C4-2B (cell line): ENCODE results near the gene TMEM19.
A peak's percentile ranks its signal among the peaks of the same experiment; 100 is the strongest.

Experiments used
- H3K27ac ChIP-seq: fragments of 450-650 bp; 2 replicates; pipeline ENCODE4 v1.5.1; 2017
- ZFX ChIP-seq: fragments of 450-650 bp; IDR thresholded peaks from 2 replicates; pipeline ENCODE4 v1.6.1; 2017
- TF ChIP-seq, protein P1 (sequence below): fragments of 450-650 bp; conservative IDR thresholded peaks from 2 replicates; pipeline ENCODE4 v1.5.1; 2017; ENCODE audit warnings: mild to moderate bottlenecking

Gene TMEM19

DNA sequence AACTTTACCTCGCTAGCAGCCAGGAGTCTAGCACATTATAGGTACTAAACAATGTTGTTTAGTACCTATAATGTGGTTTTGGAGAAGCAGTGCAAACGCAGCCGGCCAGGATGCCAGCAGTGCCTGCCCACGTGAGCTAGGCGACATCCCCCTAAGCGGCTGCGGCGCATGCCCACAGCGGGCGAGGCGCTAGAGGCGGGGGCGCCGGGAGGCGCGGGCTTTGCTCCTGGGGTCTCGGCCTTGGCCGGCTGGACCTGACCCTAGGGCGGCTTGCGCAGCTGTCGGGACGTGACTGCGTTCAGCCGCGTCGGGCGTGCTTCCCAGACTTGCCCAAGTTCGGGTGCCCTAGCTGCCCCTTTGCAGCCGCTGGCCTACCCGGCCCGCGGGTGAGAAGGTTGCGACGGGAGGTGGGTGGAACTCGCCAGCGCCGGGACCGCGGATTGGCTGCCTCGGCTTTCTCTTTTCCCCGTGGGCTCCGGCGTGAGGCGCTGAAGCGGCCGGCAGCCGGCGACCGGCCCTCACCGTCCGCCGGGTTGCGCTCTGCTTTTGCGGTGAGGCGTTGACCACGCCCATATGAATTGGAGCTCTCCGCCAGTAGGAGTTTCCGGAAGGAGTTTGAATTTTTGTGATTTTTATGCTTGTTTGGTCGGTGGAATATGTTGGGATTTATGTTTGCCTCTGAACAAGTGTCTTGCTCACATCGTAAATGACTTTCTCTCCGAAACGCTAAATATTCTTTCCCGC is at the start of gene TMEM19:
Gene TMEM19 (plus strand): TSS at position 169 of the 744 bp plus-strand sequence. CDS start 599 bp downstream, outside the sequence.
- peak within 1 kb of the TSS; percentile 88 for H3K27ac ChIP-seq
- peak; percentile 72 for TF ChIP-seq ZFX
- TF ChIP-seq, protein P1, sequence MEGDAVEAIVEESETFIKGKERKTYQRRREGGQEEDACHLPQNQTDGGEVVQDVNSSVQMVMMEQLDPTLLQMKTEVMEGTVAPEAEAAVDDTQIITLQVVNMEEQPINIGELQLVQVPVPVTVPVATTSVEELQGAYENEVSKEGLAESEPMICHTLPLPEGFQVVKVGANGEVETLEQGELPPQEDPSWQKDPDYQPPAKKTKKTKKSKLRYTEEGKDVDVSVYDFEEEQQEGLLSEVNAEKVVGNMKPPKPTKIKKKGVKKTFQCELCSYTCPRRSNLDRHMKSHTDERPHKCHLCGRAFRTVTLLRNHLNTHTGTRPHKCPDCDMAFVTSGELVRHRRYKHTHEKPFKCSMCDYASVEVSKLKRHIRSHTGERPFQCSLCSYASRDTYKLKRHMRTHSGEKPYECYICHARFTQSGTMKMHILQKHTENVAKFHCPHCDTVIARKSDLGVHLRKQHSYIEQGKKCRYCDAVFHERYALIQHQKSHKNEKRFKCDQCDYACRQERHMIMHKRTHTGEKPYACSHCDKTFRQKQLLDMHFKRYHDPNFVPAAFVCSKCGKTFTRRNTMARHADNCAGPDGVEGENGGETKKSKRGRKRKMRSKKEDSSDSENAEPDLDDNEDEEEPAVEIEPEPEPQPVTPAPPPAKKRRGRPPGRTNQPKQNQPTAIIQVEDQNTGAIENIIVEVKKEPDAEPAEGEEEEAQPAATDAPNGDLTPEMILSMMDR: peak; percentile 39

DNA sequence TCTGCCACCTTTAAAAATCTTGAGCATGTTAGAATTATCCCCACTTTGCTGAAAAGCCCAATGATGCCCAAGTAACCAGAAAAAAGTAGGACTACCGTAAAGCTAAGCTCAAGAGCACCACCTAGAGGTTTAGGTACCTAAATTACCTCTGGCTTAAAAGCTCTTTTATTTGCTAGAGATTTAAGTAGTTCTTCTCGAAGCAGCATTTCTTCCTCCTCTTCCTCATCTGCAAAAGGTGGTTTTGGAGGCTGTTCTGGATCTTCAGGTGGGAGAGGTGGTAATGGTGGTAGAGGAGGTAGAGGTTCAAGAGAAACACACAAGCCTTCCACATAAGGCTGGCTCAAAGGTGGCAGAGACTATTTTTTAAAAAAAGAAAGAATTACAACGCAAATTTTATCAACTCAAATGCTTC is 49.2 kb upstream of the TMEM19 start:
- no peak overlapping the region for H3K27ac ChIP-seq
- TF ChIP-seq, protein P1: peak; percentile 82
- TF ChIP-seq ZFX: no peak

DNA sequence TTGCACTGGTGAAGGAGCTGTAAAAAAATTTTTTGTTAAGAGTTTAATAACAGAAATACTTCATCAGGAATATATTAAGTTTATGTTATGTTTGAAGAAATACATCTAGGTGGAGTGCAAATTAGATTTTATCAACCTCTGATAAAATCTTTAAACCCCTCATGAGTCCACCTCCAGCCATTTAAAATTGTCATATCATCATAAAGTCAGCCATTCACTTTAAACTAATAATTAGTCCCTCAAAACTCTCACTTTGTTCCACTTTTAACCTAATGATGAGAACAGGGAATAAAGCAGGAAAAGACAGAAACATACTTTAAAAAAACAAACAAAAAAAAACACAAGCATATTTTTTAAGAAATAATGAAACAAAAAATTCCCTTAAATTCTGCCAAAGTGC is 47.4 kb upstream of the TMEM19 start:
- H3K27ac ChIP-seq: no peak overlapping the region
- TF ChIP-seq, protein P1: no peak

DNA sequence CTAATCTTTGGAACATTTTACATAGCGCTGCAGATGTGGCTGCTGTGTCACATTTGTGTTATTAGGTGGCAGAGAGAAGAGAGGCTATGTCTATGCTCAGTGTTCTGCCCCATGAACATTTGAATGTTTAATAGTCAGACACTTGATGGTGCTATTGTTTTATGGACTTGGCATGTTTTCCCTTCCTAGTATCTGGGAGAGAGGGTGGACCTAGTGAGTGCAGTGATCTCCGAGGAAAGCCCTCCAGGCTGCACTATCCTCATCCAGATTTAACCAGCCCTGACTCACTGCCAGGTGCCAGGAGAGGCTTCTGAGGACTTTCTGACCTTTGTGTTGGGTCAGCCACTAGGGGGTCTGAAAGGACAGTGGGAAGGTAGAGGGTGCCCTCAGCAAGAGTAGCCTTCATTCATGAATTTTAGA is 46.5 kb upstream of the TMEM19 start:
- TF ChIP-seq, protein P1: peak; percentile 16; the same call in 1 of the 2 replicates
- TF ChIP-seq ZFX: no peak
- H3K27ac ChIP-seq: no peak overlapping the region

DNA sequence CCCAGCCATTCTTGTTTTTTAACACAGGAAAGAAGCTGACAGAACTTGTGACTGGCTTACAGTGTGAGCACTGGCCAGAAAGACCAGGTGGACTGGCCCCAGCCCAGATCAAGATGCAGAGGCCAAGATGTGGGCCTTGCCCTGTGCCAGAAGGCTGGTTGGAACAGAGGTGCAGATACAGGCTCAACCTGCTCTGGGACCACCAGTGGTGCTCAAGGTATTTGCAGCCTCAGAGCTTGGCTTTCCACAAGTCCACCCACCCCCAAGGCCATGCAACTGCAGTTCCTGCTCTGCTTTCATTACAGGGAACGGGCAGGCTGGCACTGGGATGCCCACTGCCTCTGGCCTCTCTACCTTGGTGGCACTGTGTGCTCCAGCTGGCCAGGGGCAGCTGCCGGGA is 45.6 kb upstream of the TMEM19 start:
- TF ChIP-seq, protein P1: no peak
- TF ChIP-seq ZFX: no peak
- no peak overlapping the region for H3K27ac ChIP-seq

DNA sequence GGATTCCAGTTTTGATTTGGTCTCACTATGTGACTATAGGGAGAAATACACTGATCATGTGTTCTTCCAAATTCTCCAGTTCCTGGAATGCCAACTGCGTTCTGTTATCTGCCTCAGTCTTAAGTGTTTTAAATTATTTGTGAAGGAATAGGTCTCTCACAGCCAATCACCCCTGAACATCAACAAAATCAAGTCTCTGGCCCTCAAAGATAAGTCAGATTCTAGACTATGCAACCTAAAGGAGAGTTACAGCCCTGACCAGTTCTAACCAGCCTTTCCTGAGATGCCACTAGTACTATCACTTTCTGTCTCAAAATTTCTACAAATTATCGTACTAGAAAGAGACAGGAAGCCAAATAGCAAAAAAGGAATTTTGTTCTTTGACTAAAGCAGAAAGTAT is 44.5 kb upstream of the TMEM19 start:
- no peak overlapping the region for H3K27ac ChIP-seq
- TF ChIP-seq, protein P1: no peak
- no peak for TF ChIP-seq ZFX

DNA sequence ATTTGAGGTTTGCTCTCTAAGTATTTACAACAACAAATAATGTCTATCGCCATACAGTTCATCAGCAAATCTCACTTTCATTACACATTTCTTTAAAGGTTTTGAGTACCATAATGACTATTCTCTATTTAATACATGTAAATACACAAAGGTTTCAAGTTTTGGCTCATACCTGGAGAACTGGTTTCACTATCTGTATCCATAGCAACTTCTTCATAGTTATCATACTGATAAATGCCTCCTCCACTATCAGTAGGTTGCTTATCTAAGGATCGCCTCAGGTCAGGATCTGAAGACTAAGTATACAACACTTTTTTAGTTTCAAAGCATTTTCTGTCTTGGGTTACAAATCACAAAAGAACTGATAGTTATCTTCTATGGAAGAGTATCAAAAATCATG is 43.6 kb upstream of the TMEM19 start:
- H3K27ac ChIP-seq: no peak overlapping the region
- TF ChIP-seq, protein P1: no peak
- no peak for TF ChIP-seq ZFX
